ENCODE data around the gene PRKD2. TPM values are rescaled to one million over a fixed set of nuclear protein-coding genes. Genes with fewer than 3 reads are reported as not detected.

PRKD2 gene
- total RNA-seq, 4 donors from 2014 or later, result 40.1 to 201 (median 53.5) TPM

DNA sequence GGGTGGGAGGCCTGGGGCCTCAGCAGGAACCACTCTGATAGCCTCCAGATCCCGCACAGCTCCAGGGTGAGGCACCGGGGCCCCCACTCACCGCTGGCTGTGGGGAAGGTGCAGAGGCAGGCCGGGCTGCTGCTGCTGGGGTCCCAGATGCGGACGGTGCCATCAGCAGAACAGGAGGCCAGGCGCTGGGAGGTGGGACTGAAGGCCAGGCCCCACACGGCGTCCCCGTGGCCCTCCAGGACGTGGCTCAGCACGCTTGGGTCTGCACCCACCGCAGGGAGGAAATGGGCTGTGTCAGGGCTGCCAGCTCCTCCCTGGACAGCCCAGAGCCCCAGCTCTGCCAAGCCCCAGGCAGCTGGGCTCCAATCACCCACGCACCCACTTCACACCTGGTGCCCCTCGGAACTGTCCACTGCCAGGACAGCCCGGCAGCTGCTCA, 6.1 kb upstream of the PRKD2 start:
- no peaks in the 10 kb centered on the region for H3K9me3 ChIP-seq
- no peak for TF ChIP-seq POLR2AphosphoS5 (IDR thresholded peaks at IDR 0.05)
- no peak for TF ChIP-seq EP300 (IDR thresholded peaks at IDR 0.05; ENCODE audit: low read depth)
- TF ChIP-seq POLR2A (IDR thresholded peaks at IDR 0.05), result no peak
- TF ChIP-seq, protein P1, sequence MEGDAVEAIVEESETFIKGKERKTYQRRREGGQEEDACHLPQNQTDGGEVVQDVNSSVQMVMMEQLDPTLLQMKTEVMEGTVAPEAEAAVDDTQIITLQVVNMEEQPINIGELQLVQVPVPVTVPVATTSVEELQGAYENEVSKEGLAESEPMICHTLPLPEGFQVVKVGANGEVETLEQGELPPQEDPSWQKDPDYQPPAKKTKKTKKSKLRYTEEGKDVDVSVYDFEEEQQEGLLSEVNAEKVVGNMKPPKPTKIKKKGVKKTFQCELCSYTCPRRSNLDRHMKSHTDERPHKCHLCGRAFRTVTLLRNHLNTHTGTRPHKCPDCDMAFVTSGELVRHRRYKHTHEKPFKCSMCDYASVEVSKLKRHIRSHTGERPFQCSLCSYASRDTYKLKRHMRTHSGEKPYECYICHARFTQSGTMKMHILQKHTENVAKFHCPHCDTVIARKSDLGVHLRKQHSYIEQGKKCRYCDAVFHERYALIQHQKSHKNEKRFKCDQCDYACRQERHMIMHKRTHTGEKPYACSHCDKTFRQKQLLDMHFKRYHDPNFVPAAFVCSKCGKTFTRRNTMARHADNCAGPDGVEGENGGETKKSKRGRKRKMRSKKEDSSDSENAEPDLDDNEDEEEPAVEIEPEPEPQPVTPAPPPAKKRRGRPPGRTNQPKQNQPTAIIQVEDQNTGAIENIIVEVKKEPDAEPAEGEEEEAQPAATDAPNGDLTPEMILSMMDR (IDR thresholded peaks at IDR 0.05), result no peak
- peaks cover 0 to 10% (median 4%) of the 10 kb centered on the region in 4 donors for H3K4me1 ChIP-seq
- intact Hi-C loops (cut with DNase I; ENCODE audit: low total_unique reads), result no loop called here
- in situ Hi-C loops (cut with MboI; ENCODE audit: low pct_ligation_motif_present in 1 of 4, low pct_unique_long_range_greater_than_20kb in 1 of 4, low sequenced_read_pairs in 3 of 4), result no loop called here
- DNase-seq, result no peak
- 96% methylated on average over 10 of the region's 16 CpGs; no CpG with 5 or more reads in 1 of the 2 donors for WGBS, 2 donors (ENCODE audit: low coverage in 1 of 2)
- no peak overlapping the region for H3K4me3 ChIP-seq
- no peaks in the 10 kb centered on the region for H3K27me3 ChIP-seq
- H3K27ac ChIP-seq, result no peak overlapping the region
- H3K36me3 ChIP-seq, result peaks cover 0 to 52% (median 24%) of the 10 kb centered on the region in 4 donors

DNA sequence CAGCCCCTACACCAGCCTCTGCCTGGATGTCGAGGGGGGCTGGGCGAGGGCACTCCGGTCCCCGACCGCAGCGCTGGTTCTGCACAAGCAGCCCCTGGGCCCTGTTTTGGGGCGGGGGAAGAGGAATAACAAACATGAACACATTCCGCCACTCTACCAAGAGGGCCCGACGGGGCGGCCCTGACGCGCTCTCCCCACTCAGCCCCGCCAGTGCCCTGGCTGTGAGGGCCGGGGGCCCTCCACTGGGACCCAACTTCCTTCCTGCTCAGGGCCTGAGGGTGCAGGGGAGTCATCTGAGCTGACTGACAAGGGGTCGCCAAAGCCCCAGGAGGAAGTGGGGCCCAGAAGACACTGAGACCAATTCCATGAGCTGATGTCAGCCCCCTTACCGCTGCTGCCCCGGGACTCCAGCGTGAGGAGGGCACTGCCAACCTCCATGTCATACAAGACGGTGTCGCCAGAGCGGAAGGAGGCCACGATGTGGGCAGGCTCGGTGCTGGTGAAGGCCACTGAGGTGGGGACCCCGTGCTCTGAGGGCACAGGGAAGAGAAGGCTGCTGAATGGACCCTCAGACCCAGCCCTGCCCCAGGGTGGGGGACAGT, 5.6 kb upstream of the PRKD2 start:
- Histone ChIP-seq H3K4me3 (no peak overlapping the region), H3K9me3 (no peaks in the 10 kb centered on the region), H3K36me3 (peaks cover 0 to 49% (median 24%) of the 10 kb centered on the region in 4 donors), H3K27ac (no peak overlapping the region), H3K27me3 (no peaks in the 10 kb centered on the region), H3K4me1 (peaks cover 5 to 16% (median 10%) of the 10 kb centered on the region in 4 donors)
- WGBS, 2 donors (ENCODE audit: low coverage in 1 of 2), result 83% methylated on average over 25 of the region's 25 CpGs; no CpG with 5 or more reads in 1 of the 2 donors
- in situ Hi-C loops (cut with MboI; ENCODE audit: low pct_ligation_motif_present in 1 of 4, low pct_unique_long_range_greater_than_20kb in 1 of 4, low sequenced_read_pairs in 3 of 4), result no loop called here
- TF ChIP-seq POLR2AphosphoS5 (IDR thresholded peaks at IDR 0.05) (no peak), POLR2A (IDR thresholded peaks at IDR 0.05) (no peak), EP300 (IDR thresholded peaks at IDR 0.05; ENCODE audit: low read depth) (no peak)
- TF ChIP-seq, protein P1 (IDR thresholded peaks at IDR 0.05), result no peak
- DNase-seq, result no peak
- intact Hi-C loops (cut with DNase I; ENCODE audit: low total_unique reads), result no loop called here

DNA sequence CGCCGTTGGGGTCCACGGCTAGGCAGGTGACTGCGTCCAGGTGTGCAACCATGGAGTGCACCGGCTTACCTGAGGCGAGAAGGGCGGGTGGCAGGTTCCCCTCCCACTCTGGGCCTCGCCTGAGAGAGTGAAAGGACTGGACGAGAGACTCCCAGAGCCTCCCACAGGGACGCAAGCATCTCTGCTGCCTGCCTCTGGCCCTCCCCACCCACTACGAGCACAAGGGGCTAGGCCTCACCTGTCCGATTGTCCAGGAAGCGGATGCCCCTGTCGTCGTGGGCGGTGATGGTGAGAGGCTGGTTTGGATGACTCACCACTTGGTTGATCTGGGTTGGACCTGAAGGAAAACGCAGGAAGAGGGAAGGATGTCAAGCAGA, 5.1 kb upstream of the PRKD2 start:
- Histone ChIP-seq H3K27me3 (no peaks in the 10 kb centered on the region), H3K4me3 (no peak overlapping the region), H3K36me3 (peaks cover 0 to 44% (median 22%) of the 10 kb centered on the region in 4 donors), H3K4me1 (peaks cover 5 to 17% (median 11%) of the 10 kb centered on the region in 4 donors), H3K27ac (no peak overlapping the region), H3K9me3 (no peaks in the 10 kb centered on the region)
- 33 to 93% methylated on average over 1 to 14 of the region's 17 CpGs for WGBS, 2 donors (ENCODE audit: low coverage in 1 of 2)
- TF ChIP-seq POLR2A (IDR thresholded peaks at IDR 0.05) (no peak), EP300 (IDR thresholded peaks at IDR 0.05; ENCODE audit: low read depth) (no peak), POLR2AphosphoS5 (IDR thresholded peaks at IDR 0.05) (no peak)
- TF ChIP-seq, protein P1 (IDR thresholded peaks at IDR 0.05), result no peak
- in situ Hi-C loops (cut with MboI; ENCODE audit: low pct_ligation_motif_present in 1 of 4, low pct_unique_long_range_greater_than_20kb in 1 of 4, low sequenced_read_pairs in 3 of 4) (no loop called here), intact Hi-C loops (cut with DNase I; ENCODE audit: low total_unique reads) (no loop called here)
- no peak for DNase-seq

DNA sequence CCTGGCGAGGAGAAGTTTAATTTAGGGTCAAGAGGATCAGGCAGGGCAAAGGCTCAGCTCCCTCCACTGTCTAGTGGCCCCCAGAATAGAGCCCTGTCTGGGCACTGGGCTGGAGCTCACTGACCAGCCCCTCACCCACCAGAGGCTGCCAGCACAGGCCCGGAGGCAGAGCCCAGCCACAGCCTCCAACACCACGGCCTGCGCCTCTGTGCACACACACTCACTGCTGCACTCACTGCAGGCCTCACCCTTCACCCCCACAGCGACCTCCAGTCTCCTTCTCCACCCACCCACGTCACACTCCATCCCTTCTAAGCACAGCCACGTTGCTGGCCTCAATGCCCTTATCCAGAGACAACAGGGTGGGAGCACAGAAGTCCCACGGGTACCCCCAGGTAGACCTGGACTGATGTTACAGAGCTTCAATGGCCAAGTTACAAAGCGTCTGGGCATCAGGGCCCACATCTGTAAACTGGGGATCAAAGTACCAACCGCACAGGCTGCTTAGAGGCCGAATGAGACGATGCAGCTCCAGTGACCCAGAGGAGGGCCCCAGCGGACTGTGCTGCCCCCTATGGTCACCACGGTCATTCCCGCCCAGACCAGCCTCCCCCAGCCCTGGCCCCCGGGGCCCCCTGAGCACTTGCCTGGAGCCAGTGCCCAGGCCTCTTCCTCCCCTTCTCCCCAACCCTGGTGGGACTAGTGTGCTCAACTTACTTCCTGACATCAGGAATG, 4.5 kb upstream of the PRKD2 start:
- intact Hi-C loops (cut with DNase I; ENCODE audit: low total_unique reads) (no loop called here), in situ Hi-C loops (cut with MboI; ENCODE audit: low pct_ligation_motif_present in 1 of 4, low pct_unique_long_range_greater_than_20kb in 1 of 4, low sequenced_read_pairs in 3 of 4) (no loop called here)
- Histone ChIP-seq H3K4me1 (peaks cover 5 to 17% (median 11%) of the 10 kb centered on the region in 4 donors), H3K27me3 (no peaks in the 10 kb centered on the region), H3K4me3 (no peak overlapping the region), H3K27ac (no peak overlapping the region), H3K9me3 (no peaks in the 10 kb centered on the region), H3K36me3 (peaks cover 0 to 41% (median 19%) of the 10 kb centered on the region in 4 donors)
- WGBS, 2 donors (ENCODE audit: low coverage in 1 of 2), result 85% methylated on average over 15 of the region's 16 CpGs; no CpG with 5 or more reads in 1 of the 2 donors
- DNase-seq, result no peak
- TF ChIP-seq, protein P1 (IDR thresholded peaks at IDR 0.05), result no peak
- TF ChIP-seq EP300 (IDR thresholded peaks at IDR 0.05; ENCODE audit: low read depth) (no peak), POLR2AphosphoS5 (IDR thresholded peaks at IDR 0.05) (no peak), POLR2A (IDR thresholded peaks at IDR 0.05) (no peak)
